WI38 (cell line): ENCODE results near the gene SLC31A1.

ENCODE experiments used
- H3K4me3 ChIP-seq: 2 replicates; pipeline ENCODE4 v1.5.1; 2011; ENCODE audit warnings: low read depth, mild to moderate bottlenecking, control low read depth, low read length
- CTCF ChIP-seq: IDR thresholded peaks from 2 replicates; pipeline ENCODE4 v1.5.1; 2012; ENCODE audit warnings: low read depth, mild to moderate bottlenecking, control low read depth, low read length

Gene SLC31A1

DNA sequence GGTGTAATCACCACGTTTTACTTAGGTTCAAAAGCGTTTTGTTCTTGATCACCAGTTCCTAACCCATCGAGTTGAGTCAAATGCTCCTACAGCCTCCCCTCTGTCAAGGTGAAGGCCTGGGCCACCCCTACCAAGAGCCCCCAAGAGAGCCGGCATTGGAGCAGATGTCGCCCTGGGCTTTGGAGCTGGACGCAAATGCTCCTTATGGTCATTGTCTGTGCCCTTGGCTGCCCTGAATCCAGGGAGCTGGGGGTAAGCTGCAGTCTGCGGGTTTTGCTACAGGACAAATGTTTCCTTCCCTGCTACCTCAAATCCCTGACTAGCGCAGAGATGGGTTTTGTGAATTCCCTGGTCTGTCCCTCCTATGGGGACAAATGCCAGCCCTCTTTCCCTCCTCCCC is 77.0 kb downstream of the SLC31A1 start:
- no peak overlapping the region for H3K4me3 ChIP-seq
- no peak for TF ChIP-seq CTCF

GRCh38 chr9:113298924-113299770 is 77.8 kb downstream of the SLC31A1 start:
- TF ChIP-seq CTCF, result no peak

GRCh38 chr9:113299800-113300292 is 78.5 kb downstream of the SLC31A1 start:
- no peak for TF ChIP-seq CTCF
- H3K4me3 ChIP-seq, result no peak overlapping the region

More at GRCh38 chr9:113298924-113299770, 77.8 kb downstream of the SLC31A1 start:
- H3K4me3 ChIP-seq, result no peak overlapping the region

DNA sequence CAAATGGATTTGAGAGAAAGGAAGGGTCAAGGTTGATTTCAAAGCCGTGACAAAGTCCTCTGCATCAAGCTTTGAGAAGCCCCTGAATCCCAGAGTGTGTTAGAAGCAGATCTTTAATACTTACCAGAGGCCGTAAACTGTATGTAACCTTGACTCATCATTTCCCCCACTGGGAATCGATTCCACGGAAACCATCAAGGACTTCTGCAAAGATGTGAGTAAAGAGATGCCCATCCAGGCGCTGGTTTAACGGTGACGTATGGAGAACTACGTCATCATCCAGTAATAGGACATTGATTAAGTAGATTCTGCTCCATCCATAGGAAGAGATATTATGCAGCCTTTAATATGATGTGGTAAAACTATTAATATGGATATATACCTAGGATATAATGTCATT is 80.2 kb downstream of the SLC31A1 start:
- TF ChIP-seq CTCF, result no peak
- H3K4me3 ChIP-seq, result no peak overlapping the region

- H3K4me3 ChIP-seq, result no peak within 1 kb of the TSS
- TF ChIP-seq CTCF, result no peak
These were observed 81.6 kb downstream of the SLC31A1 start, which contains the start of gene RNF183 for GRCh38 chr9:113302792-113303418. Gene RNF183, minus strand, starts transcription at chr9:113303376. Its CDS starts 5,192 bp downstream, at chr9:113298184.

- no peak for TF ChIP-seq CTCF
These were observed 85.2 kb downstream of the SLC31A1 start for GRCh38 chr9:113306566-113306965.

More at GRCh38 chr9:113306566-113306965, 85.2 kb downstream of the SLC31A1 start:
- no peak overlapping the region for H3K4me3 ChIP-seq
